ENCODE measurements around the gene WDFY1. TPM values are rescaled to one million over a fixed set of nuclear protein-coding genes. Genes with fewer than 3 reads are reported as not detected.

The WDFY1 gene
- total RNA-seq, 4 donors from 2014 or later, result 40.4 to 99.6 (median 71.6) TPM

DNA sequence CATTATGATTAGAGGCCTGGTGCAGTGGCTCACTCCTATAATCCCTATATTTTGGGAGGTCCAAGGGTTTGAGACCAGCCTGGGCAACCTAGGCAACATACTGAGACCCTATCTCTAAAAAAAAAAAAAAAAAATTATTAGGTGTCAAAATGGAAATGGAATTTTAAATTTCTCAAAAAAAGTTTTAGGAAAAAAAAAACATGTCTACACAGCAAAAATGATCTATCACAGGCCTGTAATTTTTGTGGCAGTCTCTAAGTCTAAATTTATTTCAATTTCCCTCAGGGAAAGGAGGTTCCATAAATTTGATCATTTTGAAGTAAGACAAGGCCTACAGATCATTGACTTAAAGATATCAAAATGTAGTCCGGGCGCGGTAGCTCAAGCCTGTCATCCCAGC is 28.5 kb upstream of the WDFY1 start:
- H3K36me3 ChIP-seq, result no peaks in the 10 kb centered on the region
- no peak for DNase-seq
- in situ Hi-C loops (cut with MboI; ENCODE audit: low pct_ligation_motif_present in 1 of 4, low pct_unique_long_range_greater_than_20kb in 1 of 4, low sequenced_read_pairs in 3 of 4), result loop anchor here in 1 of 4 donors (25.0 kb wide), 1 partner anchor 664 kb away; no protein-coding TSS in a partner anchor
- no peak overlapping the region for H3K27ac ChIP-seq
- 83 to 99% methylated on average over 3 of the region's 3 CpGs for WGBS, 2 donors (ENCODE audit: low coverage in 1 of 2)
- H3K4me1 ChIP-seq, result no peaks in the 10 kb centered on the region
- no peaks in the 10 kb centered on the region for H3K27me3 ChIP-seq
- no peak overlapping the region for H3K4me3 ChIP-seq
- H3K9me3 ChIP-seq, result no peaks in the 10 kb centered on the region
- TF ChIP-seq EP300 (IDR thresholded peaks at IDR 0.05; ENCODE audit: low read depth), result no peak
- no peak for TF ChIP-seq POLR2A (IDR thresholded peaks at IDR 0.05)
- intact Hi-C loops (cut with DNase I; ENCODE audit: low total_unique reads), result no loop called here

DNA sequence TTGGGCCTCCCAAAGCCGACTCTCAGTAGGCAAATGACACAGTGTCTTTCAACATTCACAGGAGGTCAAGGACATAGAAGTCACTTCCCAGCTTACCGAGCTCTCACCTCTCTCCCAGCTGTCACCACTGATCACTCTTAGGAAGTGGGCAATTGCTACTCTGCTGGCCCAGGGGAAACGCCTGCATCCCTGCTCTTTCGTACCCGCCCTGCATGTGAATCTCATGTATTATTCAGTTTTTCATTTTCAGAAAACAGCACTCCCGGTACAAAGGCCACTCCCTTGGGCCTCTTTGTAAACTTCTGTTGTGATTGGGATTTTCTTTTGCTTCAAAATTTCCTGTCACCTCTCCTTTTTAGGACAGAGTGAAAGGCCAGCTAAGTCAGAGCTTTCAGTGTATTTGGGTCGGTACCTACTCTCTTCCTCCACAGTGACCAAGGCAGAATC is 27.5 kb upstream of the WDFY1 start:
- no peak overlapping the region for H3K27ac ChIP-seq
- H3K27me3 ChIP-seq, result no peaks in the 10 kb centered on the region
- no peak for TF ChIP-seq EP300 (IDR thresholded peaks at IDR 0.05; ENCODE audit: low read depth)
- TF ChIP-seq, protein P1, sequence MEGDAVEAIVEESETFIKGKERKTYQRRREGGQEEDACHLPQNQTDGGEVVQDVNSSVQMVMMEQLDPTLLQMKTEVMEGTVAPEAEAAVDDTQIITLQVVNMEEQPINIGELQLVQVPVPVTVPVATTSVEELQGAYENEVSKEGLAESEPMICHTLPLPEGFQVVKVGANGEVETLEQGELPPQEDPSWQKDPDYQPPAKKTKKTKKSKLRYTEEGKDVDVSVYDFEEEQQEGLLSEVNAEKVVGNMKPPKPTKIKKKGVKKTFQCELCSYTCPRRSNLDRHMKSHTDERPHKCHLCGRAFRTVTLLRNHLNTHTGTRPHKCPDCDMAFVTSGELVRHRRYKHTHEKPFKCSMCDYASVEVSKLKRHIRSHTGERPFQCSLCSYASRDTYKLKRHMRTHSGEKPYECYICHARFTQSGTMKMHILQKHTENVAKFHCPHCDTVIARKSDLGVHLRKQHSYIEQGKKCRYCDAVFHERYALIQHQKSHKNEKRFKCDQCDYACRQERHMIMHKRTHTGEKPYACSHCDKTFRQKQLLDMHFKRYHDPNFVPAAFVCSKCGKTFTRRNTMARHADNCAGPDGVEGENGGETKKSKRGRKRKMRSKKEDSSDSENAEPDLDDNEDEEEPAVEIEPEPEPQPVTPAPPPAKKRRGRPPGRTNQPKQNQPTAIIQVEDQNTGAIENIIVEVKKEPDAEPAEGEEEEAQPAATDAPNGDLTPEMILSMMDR (IDR thresholded peaks at IDR 0.05), result no peak
- no peak for TF ChIP-seq POLR2A (IDR thresholded peaks at IDR 0.05)
- no peak for TF ChIP-seq POLR2AphosphoS5 (IDR thresholded peaks at IDR 0.05)
- WGBS, 2 donors (ENCODE audit: low coverage in 1 of 2), result 60 to 66% methylated on average over 5 to 7 of the region's 7 CpGs
- in situ Hi-C loops (cut with MboI; ENCODE audit: low pct_ligation_motif_present in 1 of 4, low pct_unique_long_range_greater_than_20kb in 1 of 4, low sequenced_read_pairs in 3 of 4), result loop anchor here in 1 of 4 donors (25.0 kb wide), 1 partner anchor 665 kb away; no protein-coding TSS in a partner anchor
- no peak overlapping the region for H3K4me3 ChIP-seq
- intact Hi-C loops (cut with DNase I; ENCODE audit: low total_unique reads), result no loop called here
- H3K9me3 ChIP-seq, result no peaks in the 10 kb centered on the region
- H3K36me3 ChIP-seq, result peaks cover 0 to 8% (median 0%) of the 10 kb centered on the region in 4 donors
- no peak for DNase-seq
- H3K4me1 ChIP-seq, result no peaks in the 10 kb centered on the region

DNA sequence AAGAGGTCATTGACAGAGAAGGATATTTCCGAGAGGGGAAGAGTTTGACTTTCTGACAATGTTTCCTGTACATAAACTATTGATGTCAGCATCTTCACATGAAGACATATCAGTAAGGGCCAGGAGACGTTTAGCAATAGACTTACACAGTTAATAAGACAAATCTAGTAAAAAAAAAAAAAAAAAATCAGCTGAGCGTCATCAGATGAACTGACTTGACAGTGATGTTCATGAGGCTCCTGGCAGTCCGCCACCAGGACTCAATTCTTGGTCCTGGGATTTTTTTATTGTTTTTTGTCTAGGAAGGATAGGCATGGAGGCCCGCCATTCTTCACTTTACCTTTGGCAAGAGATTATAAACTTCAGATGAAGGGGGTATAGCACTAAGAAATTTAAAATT is 26.6 kb upstream of the WDFY1 start:
- DNase-seq, result no peak

DNA sequence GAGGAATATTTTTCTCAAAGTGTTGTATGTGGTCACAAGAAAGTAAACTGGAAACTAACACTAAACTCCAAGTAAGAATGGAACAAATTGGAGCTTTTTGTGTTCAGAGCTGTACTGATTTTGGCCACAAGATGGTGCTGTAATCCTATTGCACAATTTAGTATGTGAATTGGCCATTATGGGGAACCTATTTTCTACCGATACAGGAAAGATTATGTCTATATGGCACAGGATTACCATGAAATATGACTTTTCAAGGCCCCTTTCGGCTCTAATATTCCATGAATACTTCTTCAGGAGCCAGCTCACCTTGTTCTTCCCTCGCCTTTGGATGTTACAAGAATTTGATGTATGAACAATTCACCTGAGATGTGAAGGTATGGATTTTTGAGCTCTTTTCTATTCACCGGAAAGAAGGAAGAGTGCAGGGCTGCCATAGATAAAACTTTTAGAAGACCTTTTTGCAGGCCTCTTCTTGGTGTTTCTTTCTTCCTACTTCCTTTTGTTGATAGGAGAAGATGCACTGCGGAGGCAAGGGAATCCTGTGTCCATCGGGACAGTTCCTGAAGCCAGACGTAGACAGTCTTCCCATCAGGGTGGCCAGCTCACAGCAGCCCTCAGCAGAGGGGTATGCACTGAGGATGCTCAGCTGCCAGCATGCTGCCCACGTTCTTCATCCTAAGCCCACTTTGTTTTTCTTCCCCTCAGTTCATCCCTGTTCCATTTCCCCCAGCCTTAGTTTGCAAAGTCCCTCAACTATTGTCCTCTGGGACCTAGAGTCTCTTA is 25.4 kb upstream of the WDFY1 start:
- in situ Hi-C loops (cut with MboI; ENCODE audit: low pct_ligation_motif_present in 1 of 4, low pct_unique_long_range_greater_than_20kb in 1 of 4, low sequenced_read_pairs in 3 of 4) (loop anchor here in 1 of 4 donors (25.0 kb wide), 1 partner anchor 667 kb away; no protein-coding TSS in a partner anchor), intact Hi-C loops (cut with DNase I; ENCODE audit: low total_unique reads) (no loop called here)
- WGBS, 2 donors (ENCODE audit: low coverage in 1 of 2), result 63 to 65% methylated on average over 5 to 8 of the region's 8 CpGs
- Histone ChIP-seq H3K36me3 (peaks cover 0 to 28% (median 6%) of the 10 kb centered on the region in 4 donors), H3K27me3 (no peaks in the 10 kb centered on the region), H3K9me3 (no peaks in the 10 kb centered on the region), H3K27ac (no peak overlapping the region), H3K4me1 (no peaks in the 10 kb centered on the region), H3K4me3 (no peak overlapping the region)
- no peak for DNase-seq
- TF ChIP-seq POLR2A (IDR thresholded peaks at IDR 0.05), result no peak
- no peak for TF ChIP-seq POLR2AphosphoS5 (IDR thresholded peaks at IDR 0.05)
- TF ChIP-seq, protein P1 (IDR thresholded peaks at IDR 0.05), result peak; percentile 86 to 95 (median 89)
- no peak for TF ChIP-seq EP300 (IDR thresholded peaks at IDR 0.05; ENCODE audit: low read depth)

More for the DNA sequence above, 26.6 kb upstream of the WDFY1 start:
- intact Hi-C loops (cut with DNase I; ENCODE audit: low total_unique reads) (no loop called here), in situ Hi-C loops (cut with MboI; ENCODE audit: low pct_ligation_motif_present in 1 of 4, low pct_unique_long_range_greater_than_20kb in 1 of 4, low sequenced_read_pairs in 3 of 4) (loop anchor here in 1 of 4 donors (25.0 kb wide), 1 partner anchor 666 kb away; no protein-coding TSS in a partner anchor)
- Histone ChIP-seq H3K9me3 (no peaks in the 10 kb centered on the region), H3K27ac (no peak overlapping the region), H3K4me3 (no peak overlapping the region), H3K27me3 (no peaks in the 10 kb centered on the region), H3K4me1 (no peaks in the 10 kb centered on the region), H3K36me3 (peaks cover 0 to 16% (median 1%) of the 10 kb centered on the region in 4 donors)
- TF ChIP-seq, protein P1 (IDR thresholded peaks at IDR 0.05), result no peak
- TF ChIP-seq EP300 (IDR thresholded peaks at IDR 0.05; ENCODE audit: low read depth), result no peak
- no peak for TF ChIP-seq POLR2A (IDR thresholded peaks at IDR 0.05)
- TF ChIP-seq POLR2AphosphoS5 (IDR thresholded peaks at IDR 0.05), result no peak
- WGBS, 2 donors (ENCODE audit: low coverage in 1 of 2), result 63 to 88% methylated on average over 5 of the region's 5 CpGs
